Liver (tissue), 3 donors: ENCODE results near the gene IFIT1B.
"Not testable (repeated sequence)": the region's sequence is repeated elsewhere in the genome, so short reads cannot be mapped to it uniquely, and the experiment has no call there.

Experiments
- HNF4A ChIP-seq, 2 donors: conservative IDR thresholded peaks; 2 replicates each; pipeline ENCODE4 v1.6.1; 2016; ENCODE audit warnings: antibody characterized with exemption in 2 of 2, mild to moderate bottlenecking in 2 of 2
- RAD21 ChIP-seq, 2 donors: IDR thresholded peaks; 2 replicates each; pipeline ENCODE4 v1.6.1; 2016; ENCODE audit warnings: antibody characterized with exemption in 2 of 2, mild to moderate bottlenecking in 2 of 2
- RXRA ChIP-seq, 2 donors: IDR thresholded peaks; 2 replicates each; pipeline ENCODE4 v1.6.1; 2017 to 2018; ENCODE audit warnings: antibody characterized with exemption in 2 of 2, mild to moderate bottlenecking in 1 of 2
- SP1 ChIP-seq: IDR thresholded peaks from 2 replicates; pipeline ENCODE4 v1.6.1; 2018; ENCODE audit warnings: antibody characterized with exemption, mild to moderate bottlenecking
- TAF1 ChIP-seq: conservative IDR thresholded peaks from 2 replicates; pipeline ENCODE4 v1.6.1; 2016; ENCODE audit warnings: antibody characterized with exemption, mild to moderate bottlenecking
- TF ChIP-seq, protein P1 (sequence below): fragments of 150-350 bp; IDR thresholded peaks from 2 replicates; pipeline ENCODE4 v1.5.1; 2017; ENCODE audit warnings: improper control_type of control experiment, low read depth, low read length; ENCODE audit not compliant: missing input control
- TF ChIP-seq, protein P2 (sequence below): IDR thresholded peaks from 2 replicates; pipeline ENCODE4 v1.6.1; 2016; ENCODE audit warnings: antibody characterized with exemption
- donor health status: healthy.
- donor health status: healthy.

DNA sequence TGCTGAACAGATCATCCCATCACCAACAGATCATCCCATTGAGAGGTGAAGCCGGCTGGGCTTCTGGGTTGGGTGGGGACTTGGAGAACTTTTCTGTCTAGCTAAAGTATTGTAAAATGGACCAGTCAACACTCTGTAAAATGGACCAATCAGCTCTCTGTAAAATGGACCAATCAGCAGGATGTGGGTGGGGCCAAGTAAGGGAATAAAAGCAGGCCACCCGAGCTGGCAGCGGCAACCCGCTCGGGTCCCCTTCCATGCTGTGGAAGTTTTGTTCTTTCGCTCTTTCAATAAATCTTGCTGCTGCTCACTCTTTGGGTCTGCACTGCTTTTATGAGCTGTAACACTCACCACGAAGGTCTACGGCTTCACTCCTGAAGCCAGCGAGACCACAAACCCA is 28.3 kb downstream of the IFIT1B start:
- TF ChIP-seq, protein P1, sequence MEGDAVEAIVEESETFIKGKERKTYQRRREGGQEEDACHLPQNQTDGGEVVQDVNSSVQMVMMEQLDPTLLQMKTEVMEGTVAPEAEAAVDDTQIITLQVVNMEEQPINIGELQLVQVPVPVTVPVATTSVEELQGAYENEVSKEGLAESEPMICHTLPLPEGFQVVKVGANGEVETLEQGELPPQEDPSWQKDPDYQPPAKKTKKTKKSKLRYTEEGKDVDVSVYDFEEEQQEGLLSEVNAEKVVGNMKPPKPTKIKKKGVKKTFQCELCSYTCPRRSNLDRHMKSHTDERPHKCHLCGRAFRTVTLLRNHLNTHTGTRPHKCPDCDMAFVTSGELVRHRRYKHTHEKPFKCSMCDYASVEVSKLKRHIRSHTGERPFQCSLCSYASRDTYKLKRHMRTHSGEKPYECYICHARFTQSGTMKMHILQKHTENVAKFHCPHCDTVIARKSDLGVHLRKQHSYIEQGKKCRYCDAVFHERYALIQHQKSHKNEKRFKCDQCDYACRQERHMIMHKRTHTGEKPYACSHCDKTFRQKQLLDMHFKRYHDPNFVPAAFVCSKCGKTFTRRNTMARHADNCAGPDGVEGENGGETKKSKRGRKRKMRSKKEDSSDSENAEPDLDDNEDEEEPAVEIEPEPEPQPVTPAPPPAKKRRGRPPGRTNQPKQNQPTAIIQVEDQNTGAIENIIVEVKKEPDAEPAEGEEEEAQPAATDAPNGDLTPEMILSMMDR: not testable (repeated sequence)
- TF ChIP-seq, protein P2, sequence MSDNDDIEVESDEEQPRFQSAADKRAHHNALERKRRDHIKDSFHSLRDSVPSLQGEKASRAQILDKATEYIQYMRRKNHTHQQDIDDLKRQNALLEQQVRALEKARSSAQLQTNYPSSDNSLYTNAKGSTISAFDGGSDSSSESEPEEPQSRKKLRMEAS: not testable (repeated sequence)
- not testable (repeated sequence) for TF ChIP-seq SP1; HNF4A (conservative IDR thresholded peaks at IDR 0.05); TAF1; RAD21 (IDR thresholded peaks at IDR 0.05); RXRA (IDR thresholded peaks at IDR 0.05)
